H1 (cell line): ENCODE data around the gene KRTAP10-3.

Source experiments
- EP300 ChIP-seq, 2 experiments: IDR thresholded peaks; 1 replicate in 1 of 2; 2 replicates in 1 of 2; pipeline ENCODE4 v1.6.1; 2011 to 2012; ENCODE audit warnings: low read depth in 2 of 2, low read length in 2 of 2, mild to moderate bottlenecking in 2 of 2, borderline replicate concordance in 1 of 2, inconsistent platforms in 1 of 2, moderate library complexity in 1 of 2
- GABPA ChIP-seq: IDR thresholded peaks from 2 replicates; pipeline ENCODE4 v1.6.1; 2011; ENCODE audit warnings: mild to moderate bottlenecking, low read length, moderate library complexity, borderline replicate concordance; ENCODE audit not compliant: insufficient read depth
- TAF1 ChIP-seq: IDR thresholded peaks from 2 replicates; pipeline ENCODE4 v1.6.1; 2011; ENCODE audit warnings: mild to moderate bottlenecking, low read depth, low read length
- TF ChIP-seq, protein P1 (sequence below), 3 experiments: IDR thresholded peaks; 1 replicate in 2 of 3; 2 replicates in 1 of 3; pipeline versions ENCODE4 v1.5.1 to v1.6.1; 2011; ENCODE audit warnings: low read length in 3 of 3, mild to moderate bottlenecking in 3 of 3, inconsistent platforms in 2 of 3, low read depth in 1 of 3, moderate library complexity in 1 of 3; ENCODE audit not compliant: insufficient read depth in 1 of 3; ENCODE audit errors: control extremely low read depth in 1 of 3

DNA sequence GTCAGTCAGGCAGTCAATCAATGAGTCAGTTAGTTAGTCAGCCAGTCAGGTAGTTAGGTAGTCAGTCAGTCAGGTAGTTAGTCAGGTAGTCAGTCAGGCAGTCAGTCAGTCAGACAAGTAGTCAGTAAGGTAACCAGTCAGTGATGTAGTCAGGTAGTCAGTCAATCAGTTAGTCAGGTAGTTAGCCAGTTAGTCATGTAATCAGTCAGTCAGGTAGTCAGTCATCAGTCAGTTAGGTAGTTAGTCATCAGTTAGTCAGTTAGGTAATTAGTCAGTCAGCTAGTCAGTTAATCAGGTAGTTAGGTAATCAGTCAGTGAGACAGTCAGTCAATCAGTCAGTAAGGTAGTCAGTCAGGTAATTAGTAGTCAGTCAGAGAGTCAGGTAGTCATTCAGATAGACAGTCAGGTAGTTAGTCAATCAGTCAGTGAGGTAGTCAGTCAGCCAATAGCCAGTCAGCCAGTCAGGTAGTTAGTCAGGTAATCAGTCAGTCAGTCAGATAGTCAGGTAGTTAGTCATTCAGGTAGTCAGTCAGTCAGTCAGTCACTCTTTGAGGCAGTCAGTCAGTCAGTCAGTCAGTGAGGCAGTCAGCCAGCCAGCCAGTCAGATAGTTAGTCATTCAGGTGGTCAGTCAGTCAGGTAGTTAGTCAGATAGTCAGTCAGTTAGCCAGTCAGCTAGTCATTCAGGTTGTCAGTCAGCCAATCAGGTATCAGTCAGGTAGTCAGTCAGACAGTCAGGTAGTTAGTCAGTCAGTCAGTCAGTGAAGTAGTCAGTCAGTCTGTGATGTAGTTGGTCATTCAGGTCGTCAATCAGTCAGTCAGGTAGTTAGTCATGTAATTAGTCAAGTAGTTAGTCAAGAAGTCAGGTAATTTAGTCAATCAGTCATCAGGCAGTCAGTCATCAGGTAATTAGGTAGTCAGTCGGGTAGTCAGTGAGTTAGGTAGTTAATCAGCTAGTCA, 33.9 kb downstream of the KRTAP10-3 start:
- TF ChIP-seq TAF1 (no peak), GABPA (no peak), EP300 (IDR thresholded peaks at IDR 0.05; ENCODE audit: borderline replicate concordance in 1 of 2, low read depth in 2 of 2, low read length in 2 of 2) (no peak)
- TF ChIP-seq, protein P1, sequence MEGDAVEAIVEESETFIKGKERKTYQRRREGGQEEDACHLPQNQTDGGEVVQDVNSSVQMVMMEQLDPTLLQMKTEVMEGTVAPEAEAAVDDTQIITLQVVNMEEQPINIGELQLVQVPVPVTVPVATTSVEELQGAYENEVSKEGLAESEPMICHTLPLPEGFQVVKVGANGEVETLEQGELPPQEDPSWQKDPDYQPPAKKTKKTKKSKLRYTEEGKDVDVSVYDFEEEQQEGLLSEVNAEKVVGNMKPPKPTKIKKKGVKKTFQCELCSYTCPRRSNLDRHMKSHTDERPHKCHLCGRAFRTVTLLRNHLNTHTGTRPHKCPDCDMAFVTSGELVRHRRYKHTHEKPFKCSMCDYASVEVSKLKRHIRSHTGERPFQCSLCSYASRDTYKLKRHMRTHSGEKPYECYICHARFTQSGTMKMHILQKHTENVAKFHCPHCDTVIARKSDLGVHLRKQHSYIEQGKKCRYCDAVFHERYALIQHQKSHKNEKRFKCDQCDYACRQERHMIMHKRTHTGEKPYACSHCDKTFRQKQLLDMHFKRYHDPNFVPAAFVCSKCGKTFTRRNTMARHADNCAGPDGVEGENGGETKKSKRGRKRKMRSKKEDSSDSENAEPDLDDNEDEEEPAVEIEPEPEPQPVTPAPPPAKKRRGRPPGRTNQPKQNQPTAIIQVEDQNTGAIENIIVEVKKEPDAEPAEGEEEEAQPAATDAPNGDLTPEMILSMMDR (IDR thresholded peaks at IDR 0.05; ENCODE audit: control extremely low read depth in 1 of 3, insufficient read depth in 1 of 3, low read depth in 1 of 3, low read length in 3 of 3): no peak
